Dedifferentiated amniotic fluid mesenchymal stem cell (primary cell): ENCODE results near the gene GNPDA1.
A peak's percentile ranks its signal among the peaks of the same experiment; 100 is the strongest.

ENCODE experiments used
- DNase-seq: peaks from one replicate; pipeline ENCODE4 v3.0.0-alpha.2; 2016; ENCODE audit errors: extremely low spot score

GNPDA1 gene

DNA sequence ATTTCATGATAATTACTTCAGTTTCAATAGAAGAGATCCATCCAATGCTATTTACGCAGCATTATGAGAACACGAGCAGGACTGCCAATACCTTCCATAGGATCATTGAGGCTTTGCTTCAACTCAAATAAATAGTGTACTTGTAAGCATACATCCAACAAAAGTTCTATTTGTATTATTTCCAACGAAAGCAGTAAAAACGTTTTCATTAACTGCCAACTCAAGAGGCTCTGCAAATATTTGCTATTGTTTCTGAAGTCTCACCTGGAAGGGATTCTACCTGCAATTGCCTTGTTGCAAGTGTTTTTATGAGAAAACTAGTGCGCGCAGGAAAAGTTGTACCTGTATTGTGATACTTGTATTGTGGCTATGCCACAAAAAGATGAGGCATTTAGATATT lies 11.0 kb upstream of the GNPDA1 start:
- DNase-seq: no peak

DNA sequence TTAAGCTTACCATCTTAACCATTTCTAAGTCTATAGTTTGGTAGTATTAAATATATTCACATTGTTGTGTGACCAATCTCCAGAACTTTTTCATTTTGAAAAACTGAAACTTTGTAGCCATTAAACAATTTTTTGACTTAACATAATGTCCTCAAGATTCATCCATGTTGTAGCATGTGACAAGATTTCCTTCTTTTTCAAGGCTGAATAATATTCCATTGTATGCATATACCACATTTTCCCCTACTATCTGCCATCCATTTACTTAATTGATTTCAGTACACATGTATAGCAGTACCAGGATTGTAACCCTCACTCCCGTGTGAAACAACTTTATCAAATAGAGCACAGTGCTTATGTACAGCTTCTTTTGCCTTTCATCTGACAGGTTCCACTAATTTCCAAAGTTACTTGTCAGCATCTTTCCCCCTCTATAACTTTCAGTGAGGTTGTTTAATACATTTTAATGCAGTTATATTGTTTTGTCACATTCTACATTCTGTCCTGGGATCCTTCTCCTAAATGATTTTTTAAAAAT lies 7.4 kb upstream of the GNPDA1 start:
- no peak for DNase-seq

DNA sequence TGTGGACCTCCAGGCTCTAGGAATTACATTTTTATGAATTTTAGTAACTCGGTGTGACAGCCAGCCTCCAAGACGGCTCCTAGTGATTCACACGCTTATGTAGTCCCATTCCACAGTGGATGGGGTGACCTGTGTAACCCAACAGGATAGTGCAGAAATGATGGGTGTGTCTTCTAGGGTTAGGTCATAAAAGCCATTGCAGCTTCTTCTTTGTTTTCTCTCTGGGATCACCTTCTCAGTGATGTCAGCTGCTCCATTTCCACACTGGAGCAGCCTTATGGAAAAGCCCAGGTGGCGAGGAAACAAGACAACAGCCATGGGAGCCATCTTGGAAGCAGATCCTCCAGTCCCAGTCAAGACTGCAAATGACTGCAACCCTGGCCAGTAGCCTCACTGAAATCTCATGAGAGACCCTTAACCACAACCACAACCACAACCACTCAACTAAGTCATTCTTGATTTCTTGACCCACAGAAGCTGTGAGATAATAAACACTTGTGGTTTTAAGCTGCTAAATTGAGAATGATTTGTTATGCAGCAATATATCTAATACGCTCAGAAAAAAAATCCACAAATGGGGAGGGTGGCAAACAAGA lies 5.1 kb upstream of the GNPDA1 start:
- DNase-seq: no peak

DNA sequence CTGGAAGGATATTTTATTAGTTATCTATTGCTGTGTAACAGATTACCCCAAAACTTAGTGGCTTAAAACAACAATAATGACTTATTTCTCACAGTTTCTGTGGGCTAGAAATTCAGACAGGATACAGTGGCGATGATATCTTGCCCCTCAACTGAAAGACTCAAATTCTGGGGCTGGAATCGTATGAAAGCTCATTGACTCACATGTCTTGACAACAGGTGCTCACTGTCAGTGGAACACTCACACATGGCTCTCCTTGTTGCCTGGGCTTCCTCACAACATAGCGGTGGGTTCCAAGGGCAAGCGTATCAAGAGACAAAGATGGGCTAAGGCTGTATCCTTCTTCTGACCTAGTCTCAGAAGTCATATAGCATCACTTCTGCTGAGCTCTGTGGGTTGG lies 3.7 kb upstream of the GNPDA1 start:
- DNase-seq: no peak

DNA sequence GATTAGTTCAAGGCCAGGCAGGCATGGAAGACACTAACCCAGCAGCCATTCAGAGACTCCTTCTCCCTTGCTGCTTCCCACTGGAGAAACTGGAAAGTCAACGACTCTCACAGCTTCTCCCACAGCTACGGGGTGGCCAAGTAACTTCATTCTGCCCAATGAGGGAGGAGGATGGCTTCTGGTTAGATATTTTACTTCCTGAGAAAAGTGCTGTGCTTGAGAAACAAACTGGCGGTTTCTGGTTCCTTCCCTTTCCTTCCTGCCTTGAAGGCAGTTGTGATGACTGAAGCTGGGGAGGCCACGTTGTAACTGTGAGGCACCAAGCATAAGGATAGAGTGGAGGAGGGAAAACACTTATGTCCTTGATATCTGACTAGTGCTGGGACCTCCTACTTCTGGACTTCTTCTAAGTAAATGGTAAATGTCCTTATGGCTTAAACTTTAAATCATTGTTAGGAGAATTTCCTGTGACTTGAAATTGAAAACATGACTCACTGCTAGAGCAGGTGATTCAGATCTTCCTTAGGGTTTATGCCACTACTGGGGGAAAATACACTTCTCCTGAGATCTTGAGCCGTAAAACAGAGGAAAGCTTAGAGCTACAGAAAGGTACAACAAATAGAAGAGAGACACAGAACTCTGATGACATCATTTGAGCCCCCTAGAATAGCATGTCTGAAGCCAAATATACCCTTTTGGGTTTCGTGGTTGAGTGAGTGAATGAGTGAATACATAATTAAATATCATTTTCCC lies 3.1 kb upstream of the GNPDA1 start:
- DNase-seq: no peak

DNA sequence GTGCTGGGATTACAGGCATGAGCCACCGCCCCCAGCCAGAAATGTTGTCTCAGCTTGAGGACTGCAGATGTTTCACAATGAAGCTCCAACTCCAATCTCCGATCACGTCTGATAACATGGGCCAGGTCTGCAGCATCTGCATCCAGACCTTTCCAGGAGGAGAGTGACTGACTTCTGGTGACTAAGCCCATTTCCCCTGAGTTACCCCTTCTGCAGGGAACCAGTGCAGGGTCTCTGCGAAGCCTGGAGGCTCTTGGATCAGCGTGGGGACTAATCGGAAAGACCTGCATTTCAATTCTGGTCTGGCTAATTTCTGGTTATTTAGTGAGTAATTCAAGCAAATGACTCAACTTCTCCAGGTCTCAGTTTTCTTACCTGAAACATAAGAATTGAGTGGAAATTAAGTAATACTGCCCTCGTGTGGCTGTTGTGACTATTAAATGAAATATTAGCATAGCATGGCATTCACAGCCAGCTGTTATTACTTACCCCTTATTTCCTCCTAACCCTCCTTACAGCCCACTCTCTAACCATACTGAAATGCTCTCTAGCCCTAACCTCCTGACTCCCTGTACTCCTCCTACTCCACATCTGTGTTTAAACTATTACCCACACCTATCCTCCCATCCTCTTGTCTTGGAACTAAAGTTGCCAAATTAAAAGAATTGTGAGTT lies 2.2 kb upstream of the GNPDA1 start:
- peak; percentile 66 for DNase-seq

DNA sequence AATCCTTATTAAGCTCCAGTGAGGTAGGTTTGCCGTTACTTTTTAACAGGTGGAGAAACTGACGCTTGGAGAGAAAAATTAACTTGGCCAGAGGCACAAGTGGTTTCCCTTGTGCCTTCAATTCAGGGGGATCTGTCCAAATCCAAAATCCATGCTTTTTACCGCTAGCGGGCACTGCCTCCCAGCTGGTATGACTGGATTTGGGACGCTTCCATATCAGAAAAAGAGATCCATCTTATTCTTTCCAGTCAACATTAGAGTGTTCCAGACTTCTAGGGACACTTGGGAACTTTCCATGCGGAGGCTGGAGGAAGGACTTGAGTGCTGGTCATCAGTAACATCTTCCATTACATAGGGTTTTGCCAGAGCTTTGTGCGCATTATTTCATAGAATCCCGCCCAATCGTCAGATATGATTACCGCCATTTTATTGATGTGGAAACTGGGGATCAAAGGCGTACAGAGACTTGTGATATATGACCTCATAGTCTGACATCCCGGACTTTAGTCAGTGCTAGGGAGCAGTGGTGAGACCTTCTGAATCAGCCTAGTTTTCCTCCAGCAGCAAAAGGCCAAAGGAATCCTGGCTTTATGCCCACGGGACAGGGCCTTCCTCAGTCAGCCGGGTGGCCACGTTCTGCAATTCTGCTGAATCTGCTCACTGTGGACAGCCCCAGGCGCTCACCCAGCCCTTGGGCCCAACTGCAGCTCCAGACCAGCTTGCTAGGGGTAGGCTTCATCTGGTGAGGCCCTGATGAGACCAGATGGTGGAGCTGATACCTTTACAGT lies 1.1 kb upstream of the GNPDA1 start:
- DNase-seq: no peak

DNA sequence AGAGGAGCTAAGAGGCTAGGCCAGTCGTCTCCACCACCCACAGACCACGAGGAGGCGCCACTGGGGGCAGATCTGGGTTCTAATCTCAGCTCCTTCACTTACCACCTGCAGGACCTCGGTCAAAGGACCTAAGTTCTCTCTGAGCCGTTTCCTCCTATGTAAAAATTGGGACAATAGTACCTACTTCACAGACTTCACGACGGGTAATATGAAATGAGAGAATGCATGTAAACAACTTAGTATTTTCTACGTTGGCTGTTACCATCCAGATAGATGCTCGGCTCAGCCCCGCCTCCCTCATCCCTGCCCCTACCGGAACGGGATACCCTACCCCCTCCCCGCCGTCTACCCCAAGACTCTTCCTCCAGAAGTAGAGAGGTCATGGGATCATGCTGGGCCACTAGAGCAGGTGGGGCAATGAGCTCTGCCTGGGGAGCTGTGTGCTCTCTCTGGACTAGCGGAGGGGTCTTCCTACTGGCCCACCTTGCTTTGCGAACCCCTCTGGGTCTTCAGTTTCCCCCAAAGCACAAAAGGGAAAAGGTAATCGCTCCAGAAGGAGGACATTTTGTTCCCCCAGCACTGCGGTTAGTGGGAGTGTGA lies 541 bp downstream of the GNPDA1 start:
- no peak for DNase-seq

DNA sequence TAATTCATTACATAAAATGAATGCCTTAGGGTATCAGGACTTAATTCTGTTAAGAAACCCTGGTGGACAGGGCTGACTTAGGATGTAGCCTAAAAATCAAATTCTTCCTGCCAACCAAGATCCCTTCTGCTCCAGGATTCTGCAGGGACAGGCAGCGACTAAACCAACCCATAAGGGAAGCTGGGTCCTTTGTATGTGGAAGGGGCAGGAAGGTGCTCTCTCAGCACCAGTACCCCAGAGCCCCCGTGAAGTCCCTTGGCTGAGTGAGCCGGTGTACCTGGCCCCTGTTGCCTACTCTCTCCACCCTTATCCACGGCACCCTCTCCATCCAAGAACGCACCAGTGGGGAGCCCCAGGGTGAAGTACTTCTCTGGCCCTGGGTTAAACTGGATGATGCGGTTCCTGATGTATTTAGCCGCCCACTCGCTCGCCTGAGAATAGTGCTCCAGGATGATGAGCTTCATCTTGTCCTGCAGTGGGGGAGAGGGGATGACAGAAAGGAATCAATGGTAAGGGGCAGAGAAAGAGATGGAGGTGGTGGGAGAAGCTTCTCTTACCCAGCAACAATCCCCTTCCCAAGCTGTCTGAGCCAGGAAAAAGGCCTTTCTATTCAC lies 1.1 kb downstream of the GNPDA1 start:
- no peak for DNase-seq

DNA sequence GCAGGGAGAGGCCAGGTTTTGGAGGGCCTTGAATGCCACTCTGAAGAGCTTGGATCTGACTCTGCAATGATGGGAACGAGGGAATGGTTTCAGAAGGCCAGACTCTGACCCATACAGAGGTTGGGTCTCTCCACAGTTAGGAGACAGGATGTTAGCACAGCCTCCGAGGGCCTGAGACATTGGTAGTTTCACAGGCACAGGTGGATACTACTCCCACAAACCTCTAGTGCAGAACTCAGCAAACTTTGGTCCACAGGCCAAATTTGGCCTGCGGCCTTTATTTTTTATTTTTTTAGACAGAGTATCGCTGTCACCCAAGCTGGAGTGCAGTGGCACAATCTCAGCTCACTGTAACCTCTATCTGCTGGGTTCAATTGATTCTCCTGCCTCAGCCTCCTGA lies 2.9 kb downstream of the GNPDA1 start:
- no peak for DNase-seq

DNA sequence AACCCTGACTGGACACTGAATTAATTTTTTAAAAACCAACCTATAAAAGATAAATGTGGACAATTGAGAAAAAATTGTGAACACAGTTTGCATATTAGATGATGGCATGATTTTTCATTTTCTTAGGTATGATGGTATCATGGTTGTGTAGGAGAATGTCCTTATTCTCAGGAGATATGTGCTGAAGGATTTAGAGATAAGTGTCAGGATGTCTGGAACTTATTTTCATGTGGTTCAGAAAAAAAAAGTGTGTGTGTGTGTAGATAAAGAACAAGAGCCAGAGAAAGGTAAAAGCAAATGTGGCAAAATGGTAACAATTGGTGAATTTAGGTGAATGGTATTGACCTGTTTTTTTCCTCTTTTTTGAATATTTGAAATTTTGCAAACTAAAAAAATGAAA lies 4.0 kb downstream of the GNPDA1 start:
- no peak for DNase-seq

DNA sequence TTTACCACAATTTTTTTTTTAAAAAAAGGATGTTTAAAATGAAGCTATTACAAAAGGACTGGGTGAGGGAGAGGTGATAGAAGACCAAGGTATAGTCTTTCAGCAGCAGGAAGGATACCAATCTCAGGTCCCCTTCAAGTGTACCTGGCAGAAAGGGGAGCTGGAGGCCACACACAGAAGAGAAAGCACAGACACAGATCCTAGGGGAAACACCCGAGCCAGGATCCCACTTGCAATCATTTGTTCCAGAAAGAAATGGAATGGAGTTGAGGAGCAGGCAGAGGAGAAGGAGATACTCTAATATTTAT lies 5.6 kb downstream of the GNPDA1 start:
- no peak for DNase-seq

DNA sequence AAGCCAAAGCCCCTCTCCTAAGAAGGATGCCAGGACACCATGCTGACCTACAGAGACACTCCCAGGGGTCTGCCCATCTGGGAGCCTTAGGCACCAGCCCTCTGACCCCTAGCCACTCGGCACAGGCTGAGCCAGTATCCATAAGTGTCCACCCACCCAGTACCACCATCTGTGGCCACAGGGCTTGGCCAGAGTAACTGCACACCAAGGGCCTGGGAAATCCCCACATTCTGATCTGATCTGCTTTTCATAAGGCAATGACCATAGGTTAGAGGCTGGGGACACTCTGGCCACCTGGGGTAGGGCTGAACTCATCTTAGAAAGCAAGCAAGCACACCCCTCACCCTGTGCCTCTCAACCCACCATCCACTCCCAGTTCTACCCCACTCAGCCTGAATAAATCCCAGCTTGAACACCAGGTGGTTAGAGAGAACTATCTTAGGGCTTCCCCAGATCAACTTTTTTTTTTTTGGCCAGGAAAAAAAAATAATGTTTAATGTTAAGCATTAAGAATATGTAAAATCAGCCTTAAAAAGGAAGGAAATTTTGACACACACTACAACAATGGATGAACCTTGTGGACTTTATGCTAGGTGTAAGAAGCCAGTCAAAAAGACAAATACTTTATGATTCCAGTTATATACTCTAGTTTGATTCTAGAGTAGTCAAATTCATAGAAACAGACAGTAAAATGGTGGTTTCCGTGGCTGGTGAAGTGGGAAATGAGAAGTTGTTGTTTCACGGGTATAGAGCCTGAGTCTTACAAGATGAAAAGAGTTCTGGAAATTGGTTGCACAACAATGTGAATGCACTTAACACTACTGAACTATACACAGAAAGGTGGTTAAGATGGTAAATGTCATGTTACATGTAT lies 6.2 kb downstream of the GNPDA1 start:
- DNase-seq: no peak

DNA sequence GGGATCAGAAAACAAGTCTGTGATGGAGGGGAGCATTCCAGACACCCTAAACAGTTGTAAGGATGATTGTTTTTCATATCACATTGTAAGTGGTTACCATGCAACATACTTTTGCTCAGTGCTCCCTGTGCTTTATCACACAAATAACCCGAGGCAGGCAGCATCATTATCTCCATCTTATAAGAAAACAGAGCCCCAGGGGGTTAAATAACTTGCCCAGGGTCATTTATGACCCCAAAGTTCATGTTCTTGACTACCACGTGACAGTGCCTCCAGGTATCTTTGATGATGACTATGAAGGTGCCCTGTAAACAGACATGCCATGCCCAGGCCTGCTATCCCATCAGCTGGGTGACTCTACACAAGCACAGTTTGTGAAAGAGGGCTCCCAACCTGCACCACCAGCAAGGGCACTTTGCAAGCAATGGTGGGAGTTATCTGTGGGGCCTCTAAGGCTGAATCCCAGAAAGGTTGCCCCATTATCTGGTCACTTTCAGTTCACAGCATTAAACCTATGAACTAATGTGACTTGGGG lies 9.5 kb downstream of the GNPDA1 start:
- DNase-seq: no peak

DNA sequence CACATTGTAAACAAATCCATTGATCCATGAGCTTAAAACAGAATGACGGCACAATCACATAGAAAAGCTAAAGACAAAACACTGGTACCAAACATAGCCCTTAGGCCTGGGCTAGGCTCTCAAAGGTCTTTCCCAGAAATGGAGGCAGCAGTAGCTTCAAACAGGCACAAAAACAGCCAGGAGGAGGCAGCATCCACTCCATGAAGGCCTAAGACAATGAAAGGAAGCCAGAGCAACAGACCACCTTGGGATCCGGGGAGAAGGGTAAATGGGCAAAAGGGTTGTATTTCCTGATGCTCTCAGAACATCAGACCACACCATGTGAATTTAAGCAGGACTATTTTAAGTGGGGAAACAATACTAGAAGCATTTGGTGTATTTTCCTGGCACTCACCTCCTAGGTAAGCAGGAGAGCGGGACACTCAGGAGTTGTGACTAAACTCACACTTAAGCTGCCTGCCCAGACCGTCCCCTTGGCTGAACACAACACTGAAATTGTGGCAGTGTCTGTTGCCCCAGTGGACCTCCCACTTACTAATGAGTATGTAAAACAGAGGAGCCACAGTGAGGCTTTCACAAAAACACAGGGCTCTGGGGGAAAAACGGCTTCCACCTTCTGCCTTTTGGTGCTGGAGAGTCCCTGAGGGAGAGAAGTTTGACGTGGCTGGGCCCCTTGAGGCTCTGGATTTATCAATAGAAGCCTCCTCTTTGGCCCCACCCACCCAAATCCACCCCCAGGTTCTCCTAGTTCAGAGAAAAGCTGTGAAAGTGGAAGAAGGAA lies 11.9 kb downstream of the GNPDA1 start:
- DNase-seq: no peak

DNA sequence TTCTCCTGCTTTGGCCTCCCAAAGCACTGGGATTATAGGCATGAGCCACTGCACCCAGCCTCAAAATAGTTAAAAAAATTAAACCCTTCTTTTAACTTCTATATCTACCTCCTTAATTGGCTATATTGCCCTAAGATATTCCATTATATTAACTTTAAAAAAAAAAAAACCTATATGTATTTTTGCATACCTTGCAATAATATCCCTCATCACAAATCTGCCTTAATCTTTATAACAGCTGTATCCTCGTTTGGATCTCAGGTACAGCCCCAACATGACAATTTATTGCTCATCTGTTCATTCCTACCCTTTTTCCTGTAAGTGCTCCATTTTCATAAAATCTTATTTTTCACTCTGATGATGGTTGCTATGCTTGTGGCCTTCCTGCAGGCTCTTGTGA lies 12.7 kb downstream of the GNPDA1 start:
- DNase-seq: no peak

DNA sequence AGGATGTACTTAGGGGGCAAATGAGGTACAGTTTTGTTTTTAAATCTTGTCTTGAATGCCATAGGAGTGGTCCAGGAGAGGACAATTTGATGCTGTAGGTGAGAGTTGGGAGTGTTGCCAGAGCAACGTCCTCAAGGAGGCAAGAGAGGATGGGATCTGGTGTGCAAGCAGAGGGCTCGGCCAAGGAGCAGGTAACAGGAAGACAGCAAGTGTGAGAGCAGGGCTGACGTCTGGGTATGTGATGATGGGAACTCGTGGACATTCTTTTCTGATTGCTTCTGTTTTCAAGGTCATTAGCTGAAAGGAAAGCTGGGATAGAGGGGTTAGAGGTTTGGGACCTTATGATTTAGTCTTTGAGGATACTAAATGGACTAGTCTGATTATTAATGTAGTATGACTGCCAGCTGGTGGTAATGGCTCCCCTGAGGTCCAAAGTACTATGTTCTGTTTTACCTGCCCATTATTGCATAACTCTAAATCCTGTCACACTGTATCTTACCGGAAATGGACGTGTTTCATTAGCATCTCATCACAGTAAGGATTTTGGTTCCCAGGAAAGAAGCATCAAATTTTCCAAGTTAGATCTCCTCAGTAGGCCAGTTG lies 15.4 kb downstream of the GNPDA1 start:
- no peak for DNase-seq

DNA sequence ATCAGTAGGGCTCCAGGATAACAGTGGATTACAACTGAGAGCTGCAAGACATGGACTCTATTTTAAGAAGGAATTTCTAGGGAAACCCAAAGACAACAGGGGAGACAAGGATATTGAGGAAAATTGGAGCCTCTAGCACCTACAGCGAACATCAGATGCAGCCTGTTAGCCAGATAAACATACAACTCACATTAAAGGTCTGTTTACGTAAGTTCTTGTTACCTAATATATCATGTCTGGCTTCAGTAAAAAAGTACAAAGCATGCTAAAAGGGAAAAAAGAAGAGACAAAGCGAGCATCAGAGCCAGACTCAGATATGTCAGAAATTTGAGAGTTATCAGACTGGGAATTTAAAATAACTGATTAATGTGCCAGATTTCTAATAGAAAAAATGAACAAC lies 17.2 kb downstream of the GNPDA1 start:
- DNase-seq: no peak

DNA sequence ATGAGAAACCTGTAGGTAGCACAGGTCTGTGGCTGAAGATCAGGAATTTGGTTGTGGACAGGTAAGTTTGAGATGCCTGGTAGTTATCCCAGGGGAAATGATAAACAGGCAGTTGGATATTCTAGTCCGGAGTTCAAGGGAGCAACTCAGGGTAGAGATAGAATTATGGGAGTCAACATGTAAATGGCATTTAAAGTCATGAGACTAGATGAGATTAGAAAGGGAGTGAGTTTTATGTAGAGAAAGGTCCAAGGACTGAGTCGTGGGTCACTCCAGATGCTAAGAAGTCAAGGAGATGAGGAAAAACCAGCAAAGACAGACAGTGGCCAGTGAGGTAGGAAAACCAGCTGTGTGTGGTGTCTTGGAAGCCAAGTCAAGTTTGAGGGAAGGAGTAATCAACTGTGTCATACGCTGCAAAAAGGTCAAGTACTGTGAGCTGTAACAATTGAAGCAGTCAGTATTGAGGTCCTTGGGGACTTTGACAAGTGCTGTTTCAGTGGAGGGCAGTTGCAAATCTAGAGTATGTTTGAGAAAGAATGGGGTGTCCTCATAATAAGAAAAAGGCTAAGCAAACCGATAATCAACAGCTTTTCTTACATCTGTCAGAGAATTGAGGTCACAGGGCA lies 18.2 kb downstream of the GNPDA1 start:
- no peak for DNase-seq
